Thymus (tissue), 11 donors: ENCODE data around the gene TNFRSF4. TPM values are rescaled to one million over a fixed set of nuclear protein-coding genes. Genes with fewer than 3 reads are reported as not detected.

ENCODE experiments used
- DNase-seq, 9 donors: peaks; one replicate each; pipeline ENCODE4 v3.0.0-alpha.2; 2013; ENCODE audit warnings: low spot score in 9 of 9, low read depth in 6 of 9, missing footprints in 1 of 9
- H3K27ac ChIP-seq, 2 donors: one replicate each; pipeline ENCODE4 v1.5.1; 2013; ENCODE audit warnings: control low read depth in 1 of 2, low read depth in 1 of 2, low read length in 1 of 2, mild to moderate bottlenecking in 1 of 2, moderate library complexity in 1 of 2
- H3K27me3 ChIP-seq, 2 donors: one replicate each; pipeline ENCODE4 v1.5.1; 2013; ENCODE audit warnings: low read length in 1 of 2; ENCODE audit not compliant: control insufficient read depth in 2 of 2, insufficient read depth in 1 of 2
- H3K36me3 ChIP-seq, 2 donors: one replicate each; pipeline ENCODE4 v1.5.1; 2013; ENCODE audit warnings: low read length in 1 of 2, mild to moderate bottlenecking in 1 of 2, moderate library complexity in 1 of 2; ENCODE audit not compliant: control insufficient read depth in 2 of 2, insufficient read depth in 2 of 2
- H3K4me1 ChIP-seq, 2 donors: one replicate each; pipeline ENCODE4 v1.5.1; 2013; ENCODE audit warnings: low read length in 2 of 2; ENCODE audit not compliant: control insufficient read depth in 2 of 2, insufficient read depth in 2 of 2
- H3K4me3 ChIP-seq, 2 donors: one replicate each; pipeline ENCODE4 v1.5.1; 2013; ENCODE audit warnings: low read length in 2 of 2, control low read depth in 1 of 2, mild to moderate bottlenecking in 1 of 2
- H3K9me3 ChIP-seq, 2 donors: one replicate each; pipeline ENCODE4 v1.5.1; 2013; ENCODE audit warnings: low read length in 1 of 2, mild to moderate bottlenecking in 1 of 2; ENCODE audit not compliant: control insufficient read depth in 2 of 2, insufficient read depth in 1 of 2
- WGBS: extraction: QIAGEN DNeasy Blood & Tissue Kit; methylation state at CpG from one replicate; pipeline ENCODE4 v1.1.7; 2013; 5-methylcytosine and 5-hydroxymethylcytosine counted together
- polyA plus RNA-seq: library from polyadenylated mRNA; stranded (reverse); fragments of 200-250 nt; gene quantifications from one replicate; pipeline ENCODE4 v1.2.3, GENCODE V29; 2013
- total RNA-seq: library from RNA; stranded (reverse); fragments of 120-200 nt; gene quantifications from one replicate; pipeline ENCODE4 v1.2.4, GENCODE V29; 2013
- donor health status: healthy.

TNFRSF4 gene
- total and polyA plus RNA-seq, 2 donors, result 12.7 to 18.8 TPM

- no peaks in the 10 kb centered on the region for H3K36me3 ChIP-seq
- H3K4me1 ChIP-seq, result peaks cover 5 to 25% of the 10 kb centered on the region in 2 donors
- no peak overlapping the region for H3K4me3 ChIP-seq
- 77% methylated on average over 23 of the region's 23 CpGs for WGBS
- no peak for DNase-seq
- peaks cover 0 to 60% of the 10 kb centered on the region in 2 donors for H3K27me3 ChIP-seq
- H3K9me3 ChIP-seq, result no peaks in the 10 kb centered on the region
- H3K27ac ChIP-seq, result no peak overlapping the region
These were observed 48.0 kb downstream of the TNFRSF4 start for GRCh38 chr1:1165900-1166421.

- no peak for DNase-seq
- WGBS, result 82% methylated on average over 12 of the region's 12 CpGs
- Histone ChIP-seq H3K4me1 (peaks cover 4 to 21% of the 10 kb centered on the region in 2 donors), H3K36me3 (no peaks in the 10 kb centered on the region), H3K27ac (peak overlapping the region in 1 of 2 donors; percentile 83), H3K4me3 (no peak overlapping the region), H3K27me3 (peaks cover 0 to 56% of the 10 kb centered on the region in 2 donors), H3K9me3 (no peaks in the 10 kb centered on the region)
These were observed 48.5 kb downstream of the TNFRSF4 start for GRCh38 chr1:1165485-1165884.

- Histone ChIP-seq H3K36me3 (no peaks in the 10 kb centered on the region), H3K4me1 (peaks cover 2 to 15% of the 10 kb centered on the region in 2 donors), H3K9me3 (no peaks in the 10 kb centered on the region), H3K4me3 (peak overlapping the region in 1 of 2 donors; percentile 29), H3K27me3 (peaks cover 0 to 50% of the 10 kb centered on the region in 2 donors), H3K27ac (peak overlapping the region in 1 of 2 donors; percentile 83)
- no peak for DNase-seq
- WGBS, result 88% methylated on average over 48 of the region's 48 CpGs
These were observed 49.1 kb downstream of the TNFRSF4 start for GRCh38 chr1:1164701-1165451.

GRCh38 chr1:1164361-1164700 lies 49.6 kb downstream of the TNFRSF4 start:
- Histone ChIP-seq H3K9me3 (no peaks in the 10 kb centered on the region), H3K4me1 (peaks cover 0 to 9% of the 10 kb centered on the region in 2 donors), H3K36me3 (no peaks in the 10 kb centered on the region), H3K27ac (no peak overlapping the region), H3K27me3 (peaks cover 0 to 47% of the 10 kb centered on the region in 2 donors), H3K4me3 (peak overlapping the region in 1 of 2 donors; percentile 29)
- DNase-seq, result no peak
- 92% methylated on average over 26 of the region's 26 CpGs for WGBS

GRCh38 chr1:1163538-1164070 lies 50.3 kb downstream of the TNFRSF4 start:
- H3K9me3 ChIP-seq, result no peaks in the 10 kb centered on the region
- H3K4me3 ChIP-seq, result peak overlapping the region; percentile 28 to 29
- peaks cover 0 to 46% of the 10 kb centered on the region in 2 donors for H3K27me3 ChIP-seq
- no peak for DNase-seq
- peaks cover 1 to 9% of the 10 kb centered on the region in 2 donors for H3K4me1 ChIP-seq
- H3K27ac ChIP-seq, result peak overlapping the region in 1 of 2 donors; percentile 69
- no peaks in the 10 kb centered on the region for H3K36me3 ChIP-seq
- 93% methylated on average over 33 of the region's 33 CpGs for WGBS

- DNase-seq, result no peak
- peak overlapping the region in 1 of 2 donors; percentile 69 for H3K27ac ChIP-seq
- no peaks in the 10 kb centered on the region for H3K9me3 ChIP-seq
- no peaks in the 10 kb centered on the region for H3K36me3 ChIP-seq
- peaks cover 6 to 13% of the 10 kb centered on the region in 2 donors for H3K4me1 ChIP-seq
- peak overlapping the region; percentile 28 to 29 for H3K4me3 ChIP-seq
- peaks cover 0 to 44% of the 10 kb centered on the region in 2 donors for H3K27me3 ChIP-seq
- 86% methylated on average over 73 of the region's 73 CpGs for WGBS
These were observed 51.1 kb downstream of the TNFRSF4 start for GRCh38 chr1:1162597-1163537.

GRCh38 chr1:1161683-1162079 lies 52.3 kb downstream of the TNFRSF4 start:
- no peak overlapping the region for H3K4me3 ChIP-seq
- H3K9me3 ChIP-seq, result no peaks in the 10 kb centered on the region
- H3K4me1 ChIP-seq, result peaks cover 6 to 17% of the 10 kb centered on the region in 2 donors
- no peak for DNase-seq
- peaks cover 0 to 44% of the 10 kb centered on the region in 2 donors for H3K27me3 ChIP-seq
- 91% methylated on average over 17 of the region's 17 CpGs for WGBS
- H3K36me3 ChIP-seq, result no peaks in the 10 kb centered on the region
- no peak overlapping the region for H3K27ac ChIP-seq
